ENCODE results near the gene SRRD.

GRCh38 chr22:26527167-26527566 lies 43.5 kb downstream of the SRRD start:
- TF ChIP-seq CTCF (IDR thresholded peaks at IDR 0.05; ENCODE audit: borderline replicate concordance, extremely low read depth, low read length, poor library complexity, severe bottlenecking) (no peak), EZH2 (IDR thresholded peaks at IDR 0.05; ENCODE audit: borderline replicate concordance, low read depth, low read length, severe bottlenecking) (no peak)
